HL-60 (cell line): ENCODE measurements around the gene PTPRG.

Source experiments
- CTCF ChIP-seq: IDR thresholded peaks from one replicate; pipeline ENCODE4 v1.5.1; 2011; ENCODE audit warnings: low read length, control low read depth, inconsistent platforms; ENCODE audit not compliant: insufficient read depth
- GABPA ChIP-seq: IDR thresholded peaks from 2 replicates; pipeline ENCODE4 v1.6.1; 2012; ENCODE audit warnings: low read depth
- POLR2AphosphoS5 ChIP-seq: IDR thresholded peaks from 2 replicates; pipeline ENCODE4 v1.6.1; 2012; ENCODE audit warnings: low read depth
- SPI1 ChIP-seq: IDR thresholded peaks from 2 replicates; pipeline ENCODE4 v1.6.1; 2012; ENCODE audit warnings: low read depth, mild to moderate bottlenecking, borderline replicate concordance
- TF ChIP-seq, protein P1 (sequence below): IDR thresholded peaks from 2 replicates; pipeline ENCODE4 v1.6.1; 2012; ENCODE audit warnings: low read depth; ENCODE audit not compliant: insufficient replicate concordance

DNA sequence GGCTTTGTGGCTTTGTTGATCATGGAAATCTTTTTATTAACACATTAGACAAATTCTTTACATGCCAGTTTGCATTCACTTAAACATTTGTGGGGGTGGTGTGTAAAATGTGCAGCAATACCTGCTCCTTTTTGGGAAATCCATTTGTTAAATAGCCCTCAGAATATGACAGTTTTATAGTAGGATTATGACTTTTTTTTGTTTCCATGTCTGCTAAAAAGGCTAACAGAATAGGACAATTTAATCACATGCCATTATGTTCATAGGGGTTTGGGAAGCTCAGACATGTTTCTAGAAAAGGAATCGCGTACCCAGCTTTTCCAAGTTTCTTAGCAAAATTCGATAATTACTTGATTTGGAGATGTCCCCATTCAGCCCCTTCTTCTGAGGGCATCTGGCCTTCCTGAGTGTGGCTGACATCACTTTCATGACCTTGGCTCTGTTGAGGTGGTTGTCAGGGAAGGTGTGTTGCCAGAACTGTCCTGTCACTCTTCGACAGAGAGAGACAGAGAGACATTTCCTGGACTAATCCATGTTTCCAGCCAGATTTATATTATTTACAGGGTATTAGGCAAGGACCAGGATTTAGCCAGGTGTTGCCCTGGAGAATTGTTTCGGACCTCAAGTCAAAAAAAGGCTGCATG, 126.4 kb downstream of the PTPRG start:
- no peak for TF ChIP-seq CTCF
- TF ChIP-seq, protein P1, sequence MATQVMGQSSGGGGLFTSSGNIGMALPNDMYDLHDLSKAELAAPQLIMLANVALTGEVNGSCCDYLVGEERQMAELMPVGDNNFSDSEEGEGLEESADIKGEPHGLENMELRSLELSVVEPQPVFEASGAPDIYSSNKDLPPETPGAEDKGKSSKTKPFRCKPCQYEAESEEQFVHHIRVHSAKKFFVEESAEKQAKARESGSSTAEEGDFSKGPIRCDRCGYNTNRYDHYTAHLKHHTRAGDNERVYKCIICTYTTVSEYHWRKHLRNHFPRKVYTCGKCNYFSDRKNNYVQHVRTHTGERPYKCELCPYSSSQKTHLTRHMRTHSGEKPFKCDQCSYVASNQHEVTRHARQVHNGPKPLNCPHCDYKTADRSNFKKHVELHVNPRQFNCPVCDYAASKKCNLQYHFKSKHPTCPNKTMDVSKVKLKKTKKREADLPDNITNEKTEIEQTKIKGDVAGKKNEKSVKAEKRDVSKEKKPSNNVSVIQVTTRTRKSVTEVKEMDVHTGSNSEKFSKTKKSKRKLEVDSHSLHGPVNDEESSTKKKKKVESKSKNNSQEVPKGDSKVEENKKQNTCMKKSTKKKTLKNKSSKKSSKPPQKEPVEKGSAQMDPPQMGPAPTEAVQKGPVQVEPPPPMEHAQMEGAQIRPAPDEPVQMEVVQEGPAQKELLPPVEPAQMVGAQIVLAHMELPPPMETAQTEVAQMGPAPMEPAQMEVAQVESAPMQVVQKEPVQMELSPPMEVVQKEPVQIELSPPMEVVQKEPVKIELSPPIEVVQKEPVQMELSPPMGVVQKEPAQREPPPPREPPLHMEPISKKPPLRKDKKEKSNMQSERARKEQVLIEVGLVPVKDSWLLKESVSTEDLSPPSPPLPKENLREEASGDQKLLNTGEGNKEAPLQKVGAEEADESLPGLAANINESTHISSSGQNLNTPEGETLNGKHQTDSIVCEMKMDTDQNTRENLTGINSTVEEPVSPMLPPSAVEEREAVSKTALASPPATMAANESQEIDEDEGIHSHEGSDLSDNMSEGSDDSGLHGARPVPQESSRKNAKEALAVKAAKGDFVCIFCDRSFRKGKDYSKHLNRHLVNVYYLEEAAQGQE = no peak
- no peak for TF ChIP-seq POLR2AphosphoS5
- TF ChIP-seq SPI1 = no peak
- TF ChIP-seq GABPA = no peak
